ENCODE measurements around the gene NPPB.

The NPPB gene

DNA sequence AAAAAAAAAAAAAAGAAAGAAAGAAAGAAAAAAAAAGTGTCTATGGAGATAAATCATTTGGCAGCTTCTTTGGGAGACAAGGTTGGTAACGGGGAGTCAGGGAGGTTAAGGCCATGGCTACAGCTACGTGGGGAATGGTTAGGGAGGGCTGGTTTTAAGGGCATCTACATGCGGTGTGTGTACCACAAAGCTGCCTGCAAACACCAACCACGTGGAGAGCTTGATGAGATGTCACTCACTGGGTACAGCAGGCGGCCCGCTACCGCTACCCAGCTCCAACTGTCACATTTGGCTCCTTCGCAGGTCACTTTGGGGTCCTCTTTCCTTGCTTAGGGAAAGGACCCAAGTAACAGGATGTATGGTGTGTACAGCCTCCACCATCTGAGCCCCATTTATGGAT lies 4.2 kb downstream of the NPPB start:
- H3K27ac ChIP-seq = no peak overlapping the region
- TF ChIP-seq CTCF (IDR thresholded peaks at IDR 0.05; ENCODE audit: low read depth, low read length) = no peak
- no peak overlapping the region for H3K4me3 ChIP-seq (ENCODE audit: low read depth, low read length)
- no peaks in the 10 kb centered on the region for H3K27me3 ChIP-seq (ENCODE audit: insufficient read depth, low read depth, severe bottlenecking)
- H3K9me3 ChIP-seq (ENCODE audit: severe bottlenecking) = no peaks in the 10 kb centered on the region
- H3K36me3 ChIP-seq = no peaks in the 10 kb centered on the region
- DNase-seq = no peak

DNA sequence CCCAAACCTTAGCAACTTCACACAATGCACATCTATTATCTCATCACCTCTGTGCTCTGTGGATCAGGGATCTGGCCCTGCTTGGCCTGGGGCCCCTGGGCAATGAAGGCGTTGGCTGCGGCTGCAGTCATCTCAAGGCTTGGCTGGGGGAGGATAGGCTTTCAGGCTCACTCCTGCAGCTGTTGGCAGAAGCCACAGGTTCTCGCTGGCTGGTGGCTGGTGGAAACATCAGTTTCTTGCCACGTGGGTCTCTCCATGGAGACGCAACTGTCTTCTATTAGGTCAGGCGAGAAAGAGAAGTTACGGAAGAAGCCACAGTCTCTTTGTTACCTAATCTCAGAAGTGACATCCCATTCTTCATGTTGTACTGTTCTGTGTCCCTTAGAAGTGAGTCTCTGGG lies 7.6 kb downstream of the NPPB start:
- Histone ChIP-seq H3K36me3 (no peaks in the 10 kb centered on the region), H3K27me3 (ENCODE audit: insufficient read depth, low read depth, severe bottlenecking) (no peaks in the 10 kb centered on the region), H3K9me3 (ENCODE audit: severe bottlenecking) (no peaks in the 10 kb centered on the region), H3K27ac (no peak overlapping the region), H3K4me3 (ENCODE audit: low read depth, low read length) (no peak overlapping the region)
- DNase-seq = no peak
- no peak for TF ChIP-seq CTCF (IDR thresholded peaks at IDR 0.05; ENCODE audit: low read depth, low read length)

- no peaks in the 10 kb centered on the region for H3K9me3 ChIP-seq (ENCODE audit: severe bottlenecking)
- H3K27ac ChIP-seq = no peak overlapping the region
- H3K36me3 ChIP-seq = no peaks in the 10 kb centered on the region
- no peak for DNase-seq
- H3K4me3 ChIP-seq (ENCODE audit: low read depth, low read length) = no peak overlapping the region
- no peaks in the 10 kb centered on the region for H3K27me3 ChIP-seq (ENCODE audit: insufficient read depth, low read depth, severe bottlenecking)
- no peak for TF ChIP-seq CTCF (IDR thresholded peaks at IDR 0.05; ENCODE audit: low read depth, low read length)
These were observed 8.6 kb downstream of the NPPB start for GRCh38 chr1:11850156-11850555.

DNA sequence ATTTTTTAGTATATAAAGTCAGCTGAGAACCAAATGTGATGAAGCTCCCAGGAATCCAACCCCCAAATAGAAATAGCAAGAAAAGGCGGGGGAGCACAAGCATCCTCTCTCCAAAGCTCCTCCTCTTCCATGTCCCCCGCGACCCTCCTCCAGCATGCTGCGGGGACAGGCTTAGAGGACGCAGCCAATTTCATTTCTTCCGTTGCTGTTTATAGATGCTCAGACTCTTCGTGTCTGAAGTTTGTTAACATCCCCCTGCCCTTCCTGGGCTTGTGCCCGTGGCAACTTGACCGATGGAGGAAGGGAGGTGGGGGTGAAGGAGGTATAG lies 10.4 kb downstream of the NPPB start:
- DNase-seq = no peak
- no peaks in the 10 kb centered on the region for H3K9me3 ChIP-seq (ENCODE audit: severe bottlenecking)
- TF ChIP-seq CTCF (IDR thresholded peaks at IDR 0.05; ENCODE audit: low read depth, low read length) = no peak
- H3K36me3 ChIP-seq = peaks cover 14% of the 10 kb centered on the region
- H3K27ac ChIP-seq = no peak overlapping the region
- H3K4me3 ChIP-seq (ENCODE audit: low read depth, low read length) = no peak overlapping the region
- no peaks in the 10 kb centered on the region for H3K27me3 ChIP-seq (ENCODE audit: insufficient read depth, low read depth, severe bottlenecking)

GRCh38 chr1:11847667-11848372 lies 10.9 kb downstream of the NPPB start, which contains the start of gene NPPA:
Gene NPPA (minus strand): TSS chr1:11847783. CDS start chr1:11847684, 99 bp downstream.
- no peaks in the 10 kb centered on the region for H3K9me3 ChIP-seq (ENCODE audit: severe bottlenecking)
- no peak for TF ChIP-seq CTCF (IDR thresholded peaks at IDR 0.05; ENCODE audit: low read depth, low read length)
- DNase-seq = no peak

More at GRCh38 chr1:11847667-11848372, 10.9 kb downstream of the NPPB start, which contains the start of gene NPPA:
- Histone ChIP-seq H3K36me3 (peaks cover 15% of the 10 kb centered on the region), H3K27ac (no peak within 1 kb of the TSS), H3K27me3 (ENCODE audit: insufficient read depth, low read depth, severe bottlenecking) (no peaks in the 10 kb centered on the region), H3K4me3 (ENCODE audit: low read depth, low read length) (no peak within 1 kb of the TSS)

Data from WERI-Rb-1 (cell line).